Stomach (tissue), 9 donors: Measurements from ENCODE around the gene DUSP8. TPM values are rescaled to one million over a fixed set of nuclear protein-coding genes. Genes with fewer than 3 reads are reported as not detected.
"Not testable (repeated sequence)": the region's sequence is repeated elsewhere in the genome, so short reads cannot be mapped to it uniquely, and the experiment has no call there.

Source experiments
- DNase-seq, 2 donors: peaks; one replicate each; pipeline versions ENCODE4 v3.0.0 to v3.0.0-alpha.2; 2013 to 2019
- H3K27ac ChIP-seq, 5 donors: fragments of 200-600 bp in 4 of 5; sonication (generic) in 4 of 5; one replicate each; pipeline ENCODE4 v1.5.1; 2013 to 2019; ENCODE audit warnings: mild to moderate bottlenecking in 1 of 5, moderate library complexity in 1 of 5
- H3K27me3 ChIP-seq, 3 donors: fragments of 200-600 bp; sonication (generic); one replicate each; pipeline ENCODE4 v1.5.1; 2017 to 2019; ENCODE audit warnings: mixed run types in 1 of 3
- H3K36me3 ChIP-seq, 4 donors: fragments of 200-600 bp; sonication (generic); 1 replicate in 3 of 4; 2 replicates in 1 of 4; pipeline ENCODE4 v1.5.1; 2016 to 2019
- H3K4me1 ChIP-seq, 4 donors: fragments of 200-600 bp; sonication (generic); one replicate each; pipeline ENCODE4 v1.5.1; 2016 to 2019
- H3K4me3 ChIP-seq, 4 donors: fragments of 200-600 bp; sonication (generic) in 3 of 4; one replicate each; pipeline ENCODE4 v1.5.1; 2016 to 2019; ENCODE audit warnings: mild to moderate bottlenecking in 1 of 4
- H3K9me3 ChIP-seq, 4 donors: fragments of 200-600 bp; sonication (generic); one replicate each; pipeline ENCODE4 v1.5.1; 2016 to 2019
- CTCF ChIP-seq, 7 experiments: fragments of 450-650 bp in 4 of 7; fragments of 200-600 bp in 3 of 7; sonication (generic) in 3 of 7; IDR thresholded peaks; one replicate each; pipeline ENCODE4 v1.5.1; 2016 to 2019; ENCODE audit warnings: antibody characterized with exemption in 7 of 7, control low read depth in 2 of 7, mild to moderate bottlenecking in 1 of 7
- EP300 ChIP-seq: sonication (generic); formaldehyde crosslinking; IDR thresholded peaks from one replicate; pipeline ENCODE4 v1.6.1; 2017; ENCODE audit warnings: antibody characterized with exemption
- POLR2A ChIP-seq, 4 donors: fragments of 450-650 bp; IDR thresholded peaks; one replicate each; pipeline ENCODE4 v1.6.1; 2016; ENCODE audit warnings: antibody characterized with exemption in 4 of 4, control low read depth in 2 of 4, mild to moderate bottlenecking in 1 of 4, moderate library complexity in 1 of 4
- POLR2AphosphoS5 ChIP-seq, 3 donors: sonication (generic); formaldehyde crosslinking; IDR thresholded peaks; one replicate each; pipeline ENCODE4 v1.6.1; 2016; ENCODE audit warnings: antibody characterized with exemption in 3 of 3
- WGBS, 5 donors: extraction: QIAGEN DNeasy Blood & Tissue Kit in 3 of 5; methylation state at CpG; one replicate each; pipeline versions ENCODE4 v1.1.5 to v1.1.7; 2013 to 2018; 5-methylcytosine and 5-hydroxymethylcytosine counted together
- intact Hi-C: fragments of 100-400 bp; cut with DNase I; formaldehyde crosslinking; loops from one replicate; pipeline ENCODE4 v1.15.1; 2023; ENCODE audit warnings: low total_unique reads
- polyA plus RNA-seq, 3 donors: library from polyadenylated mRNA; stranded (reverse); fragments of 200-250 nt; gene quantifications; one replicate each; pipeline ENCODE4 v1.2.3, GENCODE V29; 2013
- total RNA-seq, 5 donors: library from RNA; depleted of rRNA; stranded (reverse); fragments of >200 nt; gene quantifications; one replicate each; pipeline versions ENCODE4 v1.1.0 to v1.2.3, GENCODE V29; 2014 to 2016
- donor health status: healthy with polysubstance abuse.
- donor health status: Bipolar disorder and iron deficiency.
- donor health status: healthy.

DUSP8 gene
- total and polyA plus RNA-seq, 8 donors: 0.58 to 31.6 (median 2.6) TPM

DNA sequence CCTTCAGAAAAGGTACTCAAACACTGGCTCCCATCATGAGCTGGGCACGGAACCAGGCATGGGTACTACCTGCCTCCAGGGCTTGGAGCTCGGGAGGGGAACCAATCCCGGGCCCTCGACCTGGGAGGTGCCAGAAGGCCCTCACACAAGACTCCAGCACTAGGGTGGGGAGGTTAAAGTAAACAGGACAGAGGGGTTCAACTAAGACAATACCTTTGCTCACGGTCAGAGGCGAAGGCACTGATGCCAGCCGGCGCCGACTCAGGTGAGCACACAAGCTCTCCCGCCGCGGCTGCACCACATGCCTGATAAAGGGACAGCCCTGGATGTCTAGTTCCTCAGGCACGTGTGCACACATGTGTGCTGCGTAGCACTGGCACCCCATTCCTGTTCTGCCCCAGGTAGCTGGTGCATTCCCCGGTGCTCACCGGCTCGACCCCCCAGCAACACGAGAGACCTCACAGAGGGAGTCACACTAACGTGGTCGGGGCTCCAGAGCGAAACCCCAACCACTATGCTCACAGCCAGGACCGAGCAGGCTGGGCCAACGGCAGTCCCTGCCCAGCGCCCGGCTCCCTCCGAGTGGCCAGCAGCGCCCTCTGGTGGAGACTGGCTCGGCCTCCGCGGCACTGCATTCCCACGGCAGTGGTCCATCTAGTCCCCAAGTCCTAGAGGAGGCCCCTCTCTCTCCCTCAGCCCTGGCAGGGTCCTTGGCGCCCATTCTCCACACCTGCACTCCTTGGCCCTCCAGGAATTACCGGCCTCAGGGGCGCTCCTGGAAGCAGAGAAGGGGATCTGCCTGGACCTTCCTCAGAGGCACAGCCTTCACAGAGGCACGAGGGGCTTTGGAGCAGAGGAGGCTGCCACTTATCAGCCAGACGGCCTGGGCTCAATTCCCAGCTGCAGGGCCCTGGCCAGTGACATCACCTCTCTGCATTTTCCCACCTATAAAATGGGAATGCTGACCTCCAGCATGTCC is 56.7 kb downstream of the DUSP8 start:
- H3K36me3 ChIP-seq: no peaks in the 10 kb centered on the region
- no peaks in the 10 kb centered on the region for H3K27me3 ChIP-seq
- TF ChIP-seq EP300: no peak
- peak in 5 of 7 experiments; percentile 87 to 93 (median 92) for TF ChIP-seq CTCF (IDR thresholded peaks at IDR 0.05)
- peak in 1 of 3 donors; percentile 58 for TF ChIP-seq POLR2AphosphoS5 (IDR thresholded peaks at IDR 0.05)
- no peak for TF ChIP-seq POLR2A (IDR thresholded peaks at IDR 0.05)
- peak; percentile 85 to 91 for DNase-seq
- 16 to 32% (median 24%) methylated on average over 28 to 36 of the region's 36 CpGs for WGBS, 5 donors
- no peak overlapping the region for H3K27ac ChIP-seq
- peaks cover 22 to 75% (median 46%) of the 10 kb centered on the region in 4 donors for H3K4me1 ChIP-seq
- peak overlapping the region in 2 of 4 donors; percentile 7 to 13 for H3K4me3 ChIP-seq
- H3K9me3 ChIP-seq: no peaks in the 10 kb centered on the region
- intact Hi-C loops: loop anchor here (10.0 kb wide), 1 partner anchor 221 kb away; no protein-coding TSS in a partner anchor

DNA sequence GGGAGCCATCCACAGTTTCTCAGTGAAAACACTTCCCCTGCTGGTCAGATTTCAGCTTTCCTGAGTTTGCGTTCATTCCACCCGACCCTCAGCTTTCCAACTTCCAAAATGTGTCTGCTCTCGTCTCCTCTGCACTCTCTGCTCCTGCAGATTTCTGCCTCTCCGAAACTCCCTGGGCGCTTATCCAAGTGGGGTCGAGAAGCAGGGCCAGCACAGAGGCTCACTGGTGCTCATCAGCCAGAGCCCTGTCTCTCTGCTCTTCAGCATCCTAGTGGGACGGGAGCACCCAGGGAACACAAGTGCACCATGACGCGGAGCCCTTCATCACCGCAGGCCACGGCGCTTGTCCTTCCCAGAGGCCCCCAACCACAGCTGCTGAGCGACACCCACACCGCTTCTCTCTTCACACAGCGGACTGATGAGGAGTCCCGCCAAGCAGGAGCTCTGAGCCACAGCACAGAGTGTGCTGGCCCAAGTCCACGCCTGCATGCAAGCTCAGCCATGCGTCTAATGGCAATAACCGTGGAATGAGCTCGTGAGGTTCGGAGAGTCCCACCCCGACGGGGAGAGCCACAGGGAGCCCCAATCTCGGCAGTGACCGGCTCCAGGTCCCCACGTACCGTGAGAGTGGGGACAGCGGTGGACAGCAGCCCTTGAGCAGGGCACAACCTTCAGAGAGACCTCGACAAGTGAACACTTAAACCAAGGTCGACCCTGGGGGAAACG is 57.6 kb downstream of the DUSP8 start:
- WGBS, 5 donors: 84 to 88% (median 87%) methylated on average over 23 to 31 of the region's 31 CpGs
- Histone ChIP-seq H3K36me3 (no peaks in the 10 kb centered on the region), H3K4me3 (no peak overlapping the region), H3K9me3 (no peaks in the 10 kb centered on the region), H3K4me1 (peaks cover 22 to 74% (median 46%) of the 10 kb centered on the region in 4 donors), H3K27me3 (no peaks in the 10 kb centered on the region), H3K27ac (no peak overlapping the region)
- intact Hi-C loops: loop anchor here (10.0 kb wide), 1 partner anchor 220 kb away; no protein-coding TSS in a partner anchor
- TF ChIP-seq CTCF (IDR thresholded peaks at IDR 0.05): no peak
- TF ChIP-seq POLR2A (IDR thresholded peaks at IDR 0.05): no peak
- TF ChIP-seq EP300: no peak
- no peak for TF ChIP-seq POLR2AphosphoS5 (IDR thresholded peaks at IDR 0.05)
- DNase-seq: peak in 1 of 2 donors; percentile 51

- intact Hi-C loops: loop anchor here (10.0 kb wide), 1 partner anchor 219 kb away; no protein-coding TSS in a partner anchor
- WGBS, 5 donors: 73 to 85% (median 82%) methylated on average over 23 of the region's 23 CpGs
- Histone ChIP-seq H3K27me3 (no peaks in the 10 kb centered on the region), H3K27ac (no peak overlapping the region), H3K36me3 (no peaks in the 10 kb centered on the region), H3K4me1 (peaks cover 24 to 83% (median 53%) of the 10 kb centered on the region in 4 donors), H3K4me3 (no peak overlapping the region), H3K9me3 (no peaks in the 10 kb centered on the region)
- no peak for DNase-seq
- no peak for TF ChIP-seq EP300
- TF ChIP-seq POLR2A (IDR thresholded peaks at IDR 0.05): no peak
- TF ChIP-seq POLR2AphosphoS5 (IDR thresholded peaks at IDR 0.05): no peak
Observed at GRCh38 chr11:1513326-1514296, 58.5 kb downstream of the DUSP8 start.

DNA sequence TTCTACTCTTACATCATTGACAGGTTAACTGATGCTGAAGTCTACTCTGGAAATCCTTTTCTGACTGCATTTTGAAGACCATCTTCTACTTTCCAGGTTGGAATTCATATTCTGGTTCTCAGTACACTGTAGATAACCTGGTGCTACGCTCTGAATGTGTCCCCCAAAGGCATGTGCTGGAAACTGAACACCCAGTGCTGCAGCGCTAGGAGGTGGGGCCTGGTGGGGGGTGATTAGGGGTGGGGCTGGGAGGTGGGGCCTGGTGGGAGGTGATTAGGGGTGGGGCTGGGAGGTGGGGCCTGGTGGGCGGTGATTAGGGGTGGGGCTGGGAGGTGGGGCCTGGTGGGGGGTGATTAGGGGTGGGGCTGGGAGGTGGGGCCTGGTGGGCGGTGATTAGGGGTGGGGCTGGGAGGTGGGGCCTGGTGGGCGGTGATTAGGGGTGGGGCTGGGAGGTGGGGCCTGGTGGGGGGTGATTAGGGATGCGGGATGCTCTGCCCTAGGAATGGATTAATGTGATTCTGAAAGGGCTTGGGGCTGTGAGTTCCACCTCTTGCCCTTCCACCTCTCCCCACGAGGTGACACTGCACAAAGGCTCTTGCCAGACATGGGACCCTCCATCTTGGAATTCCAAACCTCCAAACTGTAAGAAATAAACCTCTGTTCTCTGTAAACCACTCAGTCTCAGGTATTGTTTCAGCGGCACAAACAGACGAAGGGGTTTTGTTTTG is 59.4 kb downstream of the DUSP8 start:
- not testable (repeated sequence) for H3K4me3 ChIP-seq, H3K27me3 ChIP-seq, H3K27ac ChIP-seq, DNase-seq, H3K9me3 ChIP-seq, H3K36me3 ChIP-seq
- 64 to 74% (median 72%) methylated on average over 6 to 9 of the region's 9 CpGs for WGBS, 5 donors
- peaks cover 28 to 84% (median 60%) of the 10 kb centered on the region in 4 donors for H3K4me1 ChIP-seq
- intact Hi-C loops: loop anchor here (10.0 kb wide), 1 partner anchor 218 kb away; no protein-coding TSS in a partner anchor
